Pancreas (tissue), 10 donors: ENCODE data around the gene ELF4. TPM values are rescaled to one million over a fixed set of nuclear protein-coding genes. Genes with fewer than 3 reads are reported as not detected.

ENCODE experiments used
- ATAC-seq, 4 donors: fragments of 200-7000 bp; cut with Tn5 transposase; one replicate each; pipeline versions ENCODE4 v1.8.0 to v1.9.1; 2020; ENCODE audit warnings: mild to moderate bottlenecking in 4 of 4, moderate library complexity in 4 of 4
- DNase-seq, 6 donors: peaks; one replicate each; pipeline ENCODE4 v3.0.0-alpha.2; 2020
- FAIRE-seq: peaks from 2 replicates; lab custom pipeline; 2012; peaks lifted over from hg19 to GRCh38; lab: Jason Lieb, UNC
- H3K27ac ChIP-seq, 4 donors: fragments of 200-600 bp; sonication (generic); 1 replicate in 3 of 4; 2 replicates in 1 of 4; pipeline versions ENCODE4 v1.5.0 to v1.8.0; 2020
- H3K27me3 ChIP-seq, 4 donors: fragments of 200-600 bp; one replicate each; pipeline ENCODE4 v1.8.0; 2021
- H3K36me3 ChIP-seq, 3 donors: fragments of 200-600 bp; sonication (generic) in 1 of 3; one replicate each; pipeline versions ENCODE4 v1.5.0 to v1.8.0; 2020 to 2021
- H3K4me1 ChIP-seq, 3 donors: fragments of 200-600 bp; one replicate each; pipeline ENCODE4 v1.8.0; 2021
- H3K4me3 ChIP-seq, 4 donors: fragments of 200-600 bp; sonication (generic) in 2 of 4; one replicate each; pipeline versions ENCODE4 v1.5.0 to v1.8.0; 2020 to 2021
- H3K9me3 ChIP-seq, 4 donors: fragments of 200-600 bp; one replicate each; pipeline ENCODE4 v1.8.0; 2021
- CTCF ChIP-seq, 4 donors: fragments of 200-600 bp; sonication (generic) in 3 of 4; IDR thresholded peaks; one replicate each; pipeline versions ENCODE4 v1.5.0 to v1.8.0; 2021; ENCODE audit warnings: antibody characterized with exemption in 4 of 4
- WGBS, 2 donors: extraction: QIAGEN DNeasy Blood & Tissue Kit; methylation state at CpG; one replicate each; pipeline ENCODE4 v1.1.7; 2013; 5-methylcytosine and 5-hydroxymethylcytosine counted together
- intact Hi-C, 3 donors: fragments of 100-400 bp; cut with DNase I; formaldehyde crosslinking; loops; one replicate each; pipeline versions ENCODE4 v1.11.1 to v1.14.2; 2022
- polyA plus RNA-seq, 2 donors: library from polyadenylated mRNA; stranded (reverse); fragments of 200-250 nt; gene quantifications; one replicate each; pipeline ENCODE4 v1.2.3, GENCODE V29; 2013
- total RNA-seq, 6 donors: library from RNA; stranded (reverse); fragmentation: NEBNext Ultra II Directional in 4 of 6; extraction: Animal tissue kit (Norgen Biotek cat#: 25700) in 4 of 6; gene quantifications; one replicate each; pipeline versions ENCODE4 v1.2.1 to v1.2.4, GENCODE V29; 2021 to 2023
- donor health status: healthy with polysubstance abuse.
- donor health status: DM: no; HTN: no; CAD: no; lungs with moderate emphysema.
- donor health status: DM: no; HTN: no; CAD: no.
- donor health status: control.
- donor health status: control.
- donor health status: Bipolar disorder and iron deficiency.
- donor health status: DM: yes; HTN: yes; CAD: no.
- donor health status: DM: no; HTN: no; CAD: no.
- donor health status: DM: no; HTN: no; CAD: no.
- donor health status: DM: yes; HTN: yes; CAD: no.

The ELF4 gene
- total and polyA plus RNA-seq, 8 donors = 1.1 to 4.6 (median 2.0) TPM

- intact Hi-C loops = no loop called here
- no peaks in the 10 kb centered on the region for H3K9me3 ChIP-seq
- no peak overlapping the region for H3K27ac ChIP-seq
- TF ChIP-seq CTCF (IDR thresholded peaks at IDR 0.05) = no peak
- peaks cover 0 to 9% (median 4%) of the 10 kb centered on the region in 3 donors for H3K36me3 ChIP-seq
- H3K27me3 ChIP-seq = no peaks in the 10 kb centered on the region
- no peaks in the 10 kb centered on the region for H3K4me1 ChIP-seq
- no peak for FAIRE-seq
- H3K4me3 ChIP-seq = no peak overlapping the region
- no peak for DNase-seq
- WGBS, 2 donors = 77 to 94% methylated on average over 5 of the region's 5 CpGs
- ATAC-seq = no peak
Measured at GRCh38 chrX:130130990-130131389, 20.7 kb upstream of the ELF4 start.

DNA sequence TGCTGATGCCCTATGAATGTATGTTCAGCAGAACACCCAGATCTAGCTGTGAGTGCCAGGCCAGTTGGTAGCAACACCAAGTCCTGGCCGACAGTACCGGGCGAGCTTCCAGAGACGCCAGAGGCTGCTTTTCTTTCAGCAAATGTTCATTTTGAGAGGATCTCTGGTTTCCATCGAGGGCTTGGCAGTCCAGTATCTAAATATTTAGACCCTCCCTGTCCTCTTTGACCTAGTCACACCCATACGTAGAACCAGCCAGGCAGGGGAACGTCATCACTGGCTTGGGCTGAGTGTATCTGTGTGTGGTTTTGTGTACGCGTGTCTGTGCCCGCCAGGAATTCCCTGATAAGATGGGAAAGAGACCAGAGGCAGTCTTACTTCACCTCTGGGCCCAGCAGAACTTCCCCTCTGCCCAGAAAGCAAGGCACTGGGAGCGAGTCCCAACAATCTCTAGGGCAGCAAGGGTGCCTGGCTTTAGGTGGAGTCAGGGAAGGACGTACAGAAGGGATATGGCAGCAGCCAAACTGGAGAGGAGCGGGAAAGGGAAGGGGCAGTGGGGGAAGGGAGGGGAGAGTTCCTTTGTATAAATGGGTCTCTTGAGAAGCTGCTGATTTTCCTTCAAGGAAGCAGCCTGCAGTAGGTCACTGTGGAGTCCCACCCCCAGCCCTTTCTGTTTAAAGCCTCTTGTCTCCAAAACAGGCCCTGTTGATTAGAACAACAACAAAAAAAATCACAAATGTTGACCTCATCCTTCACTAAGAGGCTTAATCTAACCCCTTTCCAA, 15.0 kb upstream of the ELF4 start:
- intact Hi-C loops = no loop called here
- Histone ChIP-seq H3K27ac (peak overlapping the region in 1 of 4 donors; percentile 28), H3K27me3 (no peaks in the 10 kb centered on the region), H3K36me3 (no peaks in the 10 kb centered on the region), H3K4me1 (no peaks in the 10 kb centered on the region), H3K4me3 (no peak overlapping the region), H3K9me3 (no peaks in the 10 kb centered on the region)
- peak; percentile 45 for FAIRE-seq
- ATAC-seq = peak; percentile 66 to 86 (median 78)
- no peak for TF ChIP-seq CTCF (IDR thresholded peaks at IDR 0.05)
- peak in 4 of 6 donors; percentile 70 to 79 (median 71) for DNase-seq
- WGBS, 2 donors = 38 to 42% methylated on average over 13 of the region's 13 CpGs

GRCh38 chrX:130124577-130124976, 14.3 kb upstream of the ELF4 start:
- Histone ChIP-seq H3K4me1 (no peaks in the 10 kb centered on the region), H3K9me3 (no peaks in the 10 kb centered on the region), H3K27me3 (no peaks in the 10 kb centered on the region), H3K36me3 (no peaks in the 10 kb centered on the region), H3K27ac (no peak overlapping the region), H3K4me3 (no peak overlapping the region)
- ATAC-seq (no peak), FAIRE-seq (no peak), DNase-seq (no peak)
- TF ChIP-seq CTCF (IDR thresholded peaks at IDR 0.05) = no peak
- 69 to 91% methylated on average over 4 of the region's 4 CpGs for WGBS, 2 donors
- intact Hi-C loops = no loop called here

- DNase-seq (no peak), ATAC-seq (no peak), FAIRE-seq (no peak)
- Histone ChIP-seq H3K4me3 (peak overlapping the region in 1 of 4 donors; percentile 39), H3K9me3 (no peaks in the 10 kb centered on the region), H3K27ac (no peak overlapping the region), H3K4me1 (no peaks in the 10 kb centered on the region), H3K27me3 (no peaks in the 10 kb centered on the region), H3K36me3 (no peaks in the 10 kb centered on the region)
- 52 to 76% methylated on average over 13 of the region's 13 CpGs for WGBS, 2 donors
- TF ChIP-seq CTCF (IDR thresholded peaks at IDR 0.05) = no peak
- intact Hi-C loops = no loop called here
Measured at GRCh38 chrX:130121505-130121800, 11.2 kb upstream of the ELF4 start.
